ENCODE data around the gene ST3GAL4. TPM values are rescaled to one million over a fixed set of nuclear protein-coding genes. Genes with fewer than 3 reads are reported as not detected.

ST3GAL4 gene
- polyA plus RNA-seq, 1 of the 3 experiments (the other 2 are of a cell fraction), result 32.0 TPM

DNA sequence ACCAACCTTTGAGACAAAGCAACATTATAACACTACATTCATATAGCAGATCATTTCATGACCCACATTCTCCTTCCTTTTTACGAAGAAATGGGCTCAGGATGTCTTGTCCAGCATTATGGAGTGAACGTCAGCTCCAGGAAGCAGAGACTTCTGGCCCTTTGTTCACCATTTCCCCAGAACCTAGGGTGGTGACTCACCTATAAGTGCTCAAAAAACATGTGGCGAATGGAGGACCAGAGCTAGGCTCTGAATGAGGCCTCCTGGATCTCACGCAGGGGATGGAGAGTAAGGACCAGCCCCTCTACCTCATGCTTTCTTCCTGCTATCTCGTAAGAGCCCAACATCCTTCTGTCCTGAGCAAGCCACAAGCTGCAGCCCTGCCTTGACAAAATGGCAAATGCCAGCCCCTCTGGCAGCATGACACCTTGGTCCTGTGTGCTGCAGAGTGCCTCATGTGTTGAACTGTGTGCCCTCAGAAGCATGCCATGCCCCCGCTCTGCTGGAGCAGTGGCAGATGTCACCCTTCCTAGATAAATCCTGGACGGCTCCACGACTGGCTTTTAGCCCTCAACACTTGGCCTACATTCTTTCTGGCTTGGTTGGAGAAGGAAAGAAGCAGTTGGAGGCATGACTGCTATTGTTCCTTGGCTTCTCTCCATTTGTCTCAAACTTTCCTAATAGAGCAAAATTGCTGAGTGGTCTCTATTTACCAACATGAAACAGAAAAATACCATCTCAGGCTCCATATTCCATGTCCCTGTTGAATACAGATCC lies 6.5 kb upstream of the ST3GAL4 start (continued):
- TF ChIP-seq MAX (IDR thresholded peaks at IDR 0.05; ENCODE audit: low read depth), result no peak
- TF ChIP-seq USF1 (IDR thresholded peaks at IDR 0.05; ENCODE audit: borderline replicate concordance, low read depth), result no peak
- TF ChIP-seq, protein P1, sequence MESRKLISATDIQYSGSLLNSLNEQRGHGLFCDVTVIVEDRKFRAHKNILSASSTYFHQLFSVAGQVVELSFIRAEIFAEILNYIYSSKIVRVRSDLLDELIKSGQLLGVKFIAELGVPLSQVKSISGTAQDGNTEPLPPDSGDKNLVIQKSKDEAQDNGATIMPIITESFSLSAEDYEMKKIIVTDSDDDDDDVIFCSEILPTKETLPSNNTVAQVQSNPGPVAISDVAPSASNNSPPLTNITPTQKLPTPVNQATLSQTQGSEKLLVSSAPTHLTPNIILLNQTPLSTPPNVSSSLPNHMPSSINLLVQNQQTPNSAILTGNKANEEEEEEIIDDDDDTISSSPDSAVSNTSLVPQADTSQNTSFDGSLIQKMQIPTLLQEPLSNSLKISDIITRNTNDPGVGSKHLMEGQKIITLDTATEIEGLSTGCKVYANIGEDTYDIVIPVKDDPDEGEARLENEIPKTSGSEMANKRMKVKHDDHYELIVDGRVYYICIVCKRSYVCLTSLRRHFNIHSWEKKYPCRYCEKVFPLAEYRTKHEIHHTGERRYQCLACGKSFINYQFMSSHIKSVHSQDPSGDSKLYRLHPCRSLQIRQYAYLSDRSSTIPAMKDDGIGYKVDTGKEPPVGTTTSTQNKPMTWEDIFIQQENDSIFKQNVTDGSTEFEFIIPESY (IDR thresholded peaks at IDR 0.05; ENCODE audit: borderline replicate concordance, low read depth), result no peak

GRCh38 chr11:126350836-126351235 lies 4.7 kb upstream of the ST3GAL4 start:
- peaks cover 28 to 52% of the 10 kb centered on the region in 2 experiments; a peak in 3 of 4 replicates for H3K4me1 ChIP-seq (ENCODE audit: control insufficient read depth in 1 of 2, insufficient read depth in 2 of 2, low read depth in 1 of 2, low read length in 1 of 2)
- H3K4me2 ChIP-seq, result no peak overlapping the region
- no peak for DNase-seq
- CTCF ChIA-PET, result no interaction called here
- POLR2A ChIA-PET, result no interaction called here
- H4K20me1 ChIP-seq (ENCODE audit: insufficient read depth), result no peaks in the 10 kb centered on the region
- H3K9me3 ChIP-seq, result no peaks in the 10 kb centered on the region
- no peak overlapping the region for H2AFZ ChIP-seq (ENCODE audit: low read depth)
- H3K27ac ChIP-seq (ENCODE audit: low read depth in 2 of 2, low read length in 1 of 2), result no peak overlapping the region
- TF ChIP-seq RCOR1 (IDR thresholded peaks at IDR 0.05; ENCODE audit: low read length) (no peak), REST (IDR thresholded peaks at IDR 0.05; ENCODE audit: low read depth, low read length) (no peak), ELF1 (IDR thresholded peaks at IDR 0.05) (no peak), EP300 (IDR thresholded peaks at IDR 0.05; ENCODE audit: borderline replicate concordance in 1 of 2, low read depth in 1 of 2, low read length in 1 of 2) (no peak), FOSL2 (IDR thresholded peaks at IDR 0.05; ENCODE audit: borderline replicate concordance, low read depth) (no peak), TCF12 (IDR thresholded peaks at IDR 0.05) (no peak), USF2 (IDR thresholded peaks at IDR 0.05; ENCODE audit: borderline replicate concordance, low read depth, low read length) (no peak)
- no peak overlapping the region for H3K9ac ChIP-seq
- H3K27me3 ChIP-seq (ENCODE audit: insufficient read depth), result no peaks in the 10 kb centered on the region
- H3K4me3 ChIP-seq (ENCODE audit: low read depth in 2 of 2, low read length in 1 of 2), result no peak overlapping the region
- peaks cover 78% of the 10 kb centered on the region for H3K79me2 ChIP-seq (ENCODE audit: insufficient read depth)
- H3K9me2 ChIP-seq, result no peaks in the 10 kb centered on the region
- peaks cover 2 to 10% of the 10 kb centered on the region in 2 experiments for H3K36me3 ChIP-seq (replicated peaks in 1 of 2; ENCODE audit: control insufficient read depth in 1 of 2, insufficient read depth in 2 of 2, low read length in 1 of 2)
- WGBS (ENCODE audit: low lambda C conversion rate), result 89% methylated on average over 5 of the region's 5 CpGs
- peaks cover 9% of the 10 kb centered on the region for H3F3A ChIP-seq (replicated peaks; ENCODE audit: insufficient read depth)
